Measurements from ENCODE around the gene NXPE1. TPM values are rescaled to one million over a fixed set of nuclear protein-coding genes. Genes with fewer than 3 reads are reported as not detected.
"Not testable (repeated sequence)": the region's sequence is repeated elsewhere in the genome, so short reads cannot be mapped to it uniquely, and the experiment has no call there.

The NXPE1 gene
- polyA plus RNA-seq = not detected in 3 replicates
- not detected for polyA plus RNA-seq (2011; ENCODE audit: low read depth)
- not detected in 2 replicates for polyA plus RNA-seq (2011; cell fraction: cytosol; rRNA removed)
- not detected in 2 replicates for polyA plus RNA-seq (2011; cell fraction: nucleus; rRNA removed)
- not detected in 2 replicates for polyA plus RNA-seq (2012; ENCODE audit: low replicate concordance)
- not detected in 3 replicates for polyA minus RNA-seq
- not detected for polyA minus RNA-seq (2011; cell fraction: cytosol; rRNA and poly(A)+ RNA removed)
- polyA minus RNA-seq (2011; cell fraction: nucleus; rRNA and poly(A)+ RNA removed) = not detected in 2 replicates

DNA sequence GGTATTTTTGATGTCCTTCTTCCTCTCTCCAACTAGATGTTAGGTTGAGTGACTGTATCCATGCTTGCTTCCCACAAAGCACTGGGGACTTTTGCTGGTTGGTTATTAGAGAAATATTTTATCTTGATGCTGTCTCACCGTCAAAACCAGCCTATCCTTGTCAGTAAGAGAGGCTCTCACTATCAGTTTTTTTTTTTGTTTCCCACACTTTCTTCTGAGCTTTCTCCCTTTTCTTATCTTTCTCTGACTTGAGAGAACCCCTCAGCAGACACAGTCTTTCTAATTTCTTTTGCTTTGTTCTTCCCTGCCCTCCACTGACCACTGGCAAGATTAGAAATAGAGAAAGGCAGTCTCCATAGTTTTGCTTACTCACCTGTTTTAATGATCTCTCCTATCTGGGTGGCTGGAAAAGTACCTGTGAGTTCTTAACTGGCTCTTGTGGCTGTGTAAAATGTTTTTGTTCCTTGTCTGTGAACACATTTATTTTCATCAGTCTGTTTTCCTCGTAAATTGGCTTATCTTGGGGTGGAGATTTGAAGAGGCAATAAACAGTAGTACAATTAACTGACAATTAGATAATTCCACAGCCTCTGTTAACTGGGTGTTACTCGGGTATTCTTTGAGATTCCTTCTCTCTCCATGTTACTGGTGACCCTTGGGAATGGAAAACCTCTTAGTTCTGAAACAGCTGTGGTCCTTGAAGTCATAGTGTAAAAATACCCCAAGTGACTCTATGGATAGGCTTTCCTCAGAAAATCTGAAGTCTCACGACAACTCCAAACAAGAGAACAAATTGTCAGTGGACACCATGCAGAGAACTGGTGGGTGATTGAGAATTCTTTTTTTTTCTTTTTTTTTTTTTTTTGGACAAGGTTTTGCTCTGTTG, at the start of gene NXPE1:
TSS of gene NXPE1 (minus strand) at position 457 of the 886 bp plus-strand sequence. CDS start 8,680 bp downstream, outside the sequence.
- Histone ChIP-seq H2AFZ (ENCODE audit: control insufficient read depth, low read length) (no peak within 1 kb of the TSS), H3K9me1 (ENCODE audit: control insufficient read depth, extremely low read depth, insufficient read depth, low read length) (no peaks in the 10 kb centered on the region), H3K79me2 (ENCODE audit: control insufficient read depth, insufficient read depth, low read length) (no peaks in the 10 kb centered on the region), H3K36me3 (ENCODE audit: control insufficient read depth in 2 of 2, extremely low read depth in 1 of 2, insufficient read depth in 2 of 2, low read length in 2 of 2) (no peaks in the 10 kb centered on the region), H3K4me2 (ENCODE audit: control insufficient read depth, extremely low read depth, insufficient read depth, low read depth, low read length) (no peak within 1 kb of the TSS), H3K4me3 (ENCODE audit: control insufficient read depth in 2 of 3, extremely low read depth in 1 of 3, insufficient read depth in 2 of 3, low read depth in 1 of 3, low read length in 3 of 3) (no peak within 1 kb of the TSS), H3K4me1 (ENCODE audit: control insufficient read depth, extremely low read depth, insufficient read depth, low read length) (no peaks in the 10 kb centered on the region), H4K20me1 (ENCODE audit: control insufficient read depth, extremely low read depth, insufficient read depth, low read length) (no peaks in the 10 kb centered on the region), H3K9me3 (ENCODE audit: control insufficient read depth, low read depth, low read length) (no peaks in the 10 kb centered on the region), H3K27ac (ENCODE audit: control insufficient read depth, insufficient read depth, low read length) (no peak within 1 kb of the TSS), H3K9ac (ENCODE audit: control insufficient read depth, extremely low read depth, insufficient read depth, low read length) (no peak within 1 kb of the TSS), H3K27me3 (ENCODE audit: control insufficient read depth, extremely low read depth, insufficient read depth, low read length) (no peaks in the 10 kb centered on the region)
- DNase-seq (ENCODE audit: low read depth, low spot score) (no peak), FAIRE-seq (no peak)
- dilution Hi-C loops (cut with MboI; ENCODE audit: extremely low pct_ligation_motif_present, low sequenced_read_pairs) = no loop called here
- TF ChIP-seq EZH2 (IDR thresholded peaks at IDR 0.05; ENCODE audit: low read length) (no peak), CTCF (optimal IDR thresholded peaks at IDR 0.05 in 1 of 3, IDR thresholded peaks at IDR 0.05 in 1 of 3, conservative IDR thresholded peaks at IDR 0.05 in 1 of 3; ENCODE audit: extremely low read depth in 1 of 3, insufficient read depth in 2 of 3, low read length in 3 of 3) (no peak)

DNA sequence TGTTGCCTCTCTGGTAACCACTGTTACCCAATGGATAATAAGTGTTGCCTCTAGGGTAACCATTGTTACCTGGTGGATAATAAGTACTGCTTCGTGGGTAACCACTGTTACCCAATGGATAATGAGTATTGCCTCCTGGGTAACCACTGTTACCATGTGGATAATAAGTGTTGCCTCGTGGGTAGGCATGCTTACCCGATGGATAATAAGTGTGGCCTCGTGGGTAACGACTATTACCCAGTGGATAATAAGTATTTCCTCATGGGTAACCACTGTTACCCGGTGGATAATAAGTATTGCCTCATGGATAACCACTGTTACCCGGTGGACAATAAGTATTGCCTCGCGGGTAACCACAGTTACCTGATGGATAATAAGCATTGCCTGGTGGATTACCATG, 49.7 kb upstream of the NXPE1 start:
- no peaks in the 10 kb centered on the region for H3K9me1 ChIP-seq (ENCODE audit: control insufficient read depth, extremely low read depth, insufficient read depth, low read length)
- peaks cover 5% of the 10 kb centered on the region for H3K9me3 ChIP-seq (ENCODE audit: control insufficient read depth, low read depth, low read length)
- no peak overlapping the region for H3K27ac ChIP-seq (ENCODE audit: control insufficient read depth, insufficient read depth, low read length)
- no peak for DNase-seq (ENCODE audit: low read depth, low spot score)
- H3K4me2 ChIP-seq (ENCODE audit: control insufficient read depth, extremely low read depth, insufficient read depth, low read depth, low read length) = no peak overlapping the region
- H3K79me2 ChIP-seq (ENCODE audit: control insufficient read depth, insufficient read depth, low read length) = no peaks in the 10 kb centered on the region
- no peaks in the 10 kb centered on the region for H3K36me3 ChIP-seq (ENCODE audit: control insufficient read depth in 2 of 2, extremely low read depth in 1 of 2, insufficient read depth in 2 of 2, low read length in 2 of 2)
- no peak for FAIRE-seq
- no peaks in the 10 kb centered on the region for H3K4me1 ChIP-seq (ENCODE audit: control insufficient read depth, extremely low read depth, insufficient read depth, low read length)
- no peaks in the 10 kb centered on the region for H4K20me1 ChIP-seq (ENCODE audit: control insufficient read depth, extremely low read depth, insufficient read depth, low read length)
- dilution Hi-C loops (cut with MboI; ENCODE audit: extremely low pct_ligation_motif_present, low sequenced_read_pairs) = no loop called here
- H3K9ac ChIP-seq (ENCODE audit: control insufficient read depth, extremely low read depth, insufficient read depth, low read length) = no peak overlapping the region
- no peaks in the 10 kb centered on the region for H3K27me3 ChIP-seq (ENCODE audit: control insufficient read depth, extremely low read depth, insufficient read depth, low read length)
- H3K4me3 ChIP-seq (ENCODE audit: control insufficient read depth in 2 of 3, extremely low read depth in 1 of 3, insufficient read depth in 2 of 3, low read depth in 1 of 3, low read length in 3 of 3) = no peak overlapping the region
- H2AFZ ChIP-seq (ENCODE audit: control insufficient read depth, low read length) = no peak overlapping the region
- TF ChIP-seq CTCF (optimal IDR thresholded peaks at IDR 0.05 in 1 of 3, IDR thresholded peaks at IDR 0.05 in 1 of 3, conservative IDR thresholded peaks at IDR 0.05 in 1 of 3; ENCODE audit: extremely low read depth in 1 of 3, insufficient read depth in 2 of 3, low read length in 3 of 3) (no peak), EZH2 (IDR thresholded peaks at IDR 0.05; ENCODE audit: low read length) (no peak)

DNA sequence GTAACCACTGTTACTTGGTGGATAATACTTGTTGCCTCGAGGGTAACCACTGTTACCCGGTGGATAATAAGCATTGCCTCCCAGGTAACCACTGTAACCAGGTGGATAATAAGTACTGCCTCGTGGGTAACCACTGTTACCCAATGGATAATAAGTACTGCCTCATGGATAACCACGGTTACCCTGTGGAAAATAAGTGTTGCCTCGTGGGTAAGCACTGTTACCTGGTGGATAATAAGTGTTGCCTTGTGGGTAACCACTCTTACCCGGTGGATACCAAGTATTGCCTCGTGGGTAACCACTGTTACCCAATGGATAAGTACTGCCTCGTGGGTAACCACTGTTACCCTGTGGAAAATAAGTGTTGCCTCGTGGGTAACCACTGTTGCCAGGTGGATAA, 48.9 kb upstream of the NXPE1 start:
- H3K4me1 ChIP-seq (ENCODE audit: control insufficient read depth, extremely low read depth, insufficient read depth, low read length); H4K20me1 ChIP-seq (ENCODE audit: control insufficient read depth, extremely low read depth, insufficient read depth, low read length); H3K27ac ChIP-seq (ENCODE audit: control insufficient read depth, insufficient read depth, low read length); H3K79me2 ChIP-seq (ENCODE audit: control insufficient read depth, insufficient read depth, low read length); H3K4me2 ChIP-seq (ENCODE audit: control insufficient read depth, extremely low read depth, insufficient read depth, low read depth, low read length); H3K27me3 ChIP-seq (ENCODE audit: control insufficient read depth, extremely low read depth, insufficient read depth, low read length); H3K4me3 ChIP-seq (ENCODE audit: control insufficient read depth in 2 of 3, extremely low read depth in 1 of 3, insufficient read depth in 2 of 3, low read depth in 1 of 3, low read length in 3 of 3); H2AFZ ChIP-seq (ENCODE audit: control insufficient read depth, low read length); dilution Hi-C loops (cut with MboI; ENCODE audit: extremely low pct_ligation_motif_present, low sequenced_read_pairs); H3K9ac ChIP-seq (ENCODE audit: control insufficient read depth, extremely low read depth, insufficient read depth, low read length); H3K9me3 ChIP-seq (ENCODE audit: control insufficient read depth, low read depth, low read length); H3K36me3 ChIP-seq (ENCODE audit: control insufficient read depth in 2 of 2, extremely low read depth in 1 of 2, insufficient read depth in 2 of 2, low read length in 2 of 2); H3K9me1 ChIP-seq (ENCODE audit: control insufficient read depth, extremely low read depth, insufficient read depth, low read length); FAIRE-seq; DNase-seq (ENCODE audit: low read depth, low spot score): not testable (repeated sequence)

Data from keratinocyte (primary cell).